K562 (cell line): Measurements from ENCODE around the gene TRPM6. TPM values are rescaled to one million over a fixed set of nuclear protein-coding genes. Genes with fewer than 3 reads are reported as not detected.

Experiments
- ATAC-seq: fragments of 200-7000 bp; cut with Tn5 transposase; 3 replicates; pipeline ENCODE4 v1.9.1; 2020; ENCODE audit warnings: moderate library complexity
- BruUV-seq: library from RNA; stranded (reverse); fragments of 400-500 nt; replicated peaks from 2 replicates; lab custom pipeline; 2021; lab: Mats Ljungman, UMichigan
- CTCF ChIA-PET: fragments of 300-600 bp; formaldehyde crosslinking; extraction: SDS; loops from one replicate; lab custom pipeline; 2021; ENCODE audit warnings: low intra/inter-chr PET ratio; lab: Yijun Ruan, JAX
- POLR2A ChIA-PET: fragments of 300-600, 350-650 bp; sonication (Branson Sonifier 250); formaldehyde crosslinking; extraction: SDS; loops from one replicate; lab custom pipeline; 2021; ENCODE audit warnings: antibody characterized with exemption, inconsistent platforms; lab: Yijun Ruan, JAX
- DNase-seq, 4 experiments: peaks; one replicate each; pipeline versions ENCODE4 v3.0.0 to v3.0.0-alpha.2; 2011 to 2018; ENCODE audit warnings: low spot score in 3 of 4, mixed read lengths in 3 of 4; ENCODE audit errors: extremely low read depth in 1 of 4
- FAIRE-seq: peaks from 2 replicates; lab custom pipeline; 2011; peaks lifted over from hg19 to GRCh38; lab: Jason Lieb, UNC
- H2AFZ ChIP-seq: 2 replicates; pipeline ENCODE4 v1.6.0; 2011; ENCODE audit warnings: low read depth, low read length, control low read depth, inconsistent platforms
- H3K27ac ChIP-seq: fragments of 200-600 bp; 3 replicates; pipeline ENCODE4 v1.8.0; 2011; ENCODE audit warnings: low read depth, mild to moderate bottlenecking, control low read depth, inconsistent platforms, low read length, moderate library complexity, mixed read lengths; ENCODE audit errors: extremely low read depth
- H3K27me3 ChIP-seq, 2 experiments: fragments of 300-600 bp in 1 of 2; 2 replicates in 1 of 2; 3 replicates in 1 of 2; pipeline versions ENCODE4 v1.6.0 to v1.8.0; 2011; ENCODE audit warnings: inconsistent platforms in 2 of 2, low read length in 2 of 2, mild to moderate bottlenecking in 1 of 2, mixed read lengths in 1 of 2, moderate library complexity in 1 of 2; ENCODE audit not compliant: control insufficient read depth in 2 of 2, insufficient read depth in 2 of 2
- H3K36me3 ChIP-seq: fragments of 300-600 bp; 3 replicates; pipeline ENCODE4 v1.8.0; 2011; ENCODE audit warnings: mild to moderate bottlenecking, low read length, inconsistent platforms; ENCODE audit not compliant: control insufficient read depth, insufficient read depth
- H3K4me1 ChIP-seq, 2 experiments: fragments of 200-600 bp in 1 of 2; replicated peaks in 1 of 2; 2 replicates in 1 of 2; 3 replicates in 1 of 2; pipeline versions ENCODE4 v1.5.1 to v1.8.0; 2011; ENCODE audit warnings: inconsistent platforms in 2 of 2, low read length in 2 of 2, mild to moderate bottlenecking in 1 of 2, mixed read lengths in 1 of 2, moderate library complexity in 1 of 2; ENCODE audit not compliant: control insufficient read depth in 2 of 2, insufficient read depth in 2 of 2
- H3K4me2 ChIP-seq: 2 replicates; pipeline ENCODE4 v1.6.1; 2011; ENCODE audit warnings: low read length, control low read depth, inconsistent platforms, mixed read lengths; ENCODE audit not compliant: insufficient read depth
- H3K4me3 ChIP-seq: fragments of 200-600 bp; sonication (generic), shearing (Covaris generic); 2 replicates; pipeline ENCODE4 v1.5.1; 2016; ENCODE audit warnings: control low read depth, inconsistent platforms
- H3K79me2 ChIP-seq: fragments of 200-600 bp; 3 replicates; pipeline ENCODE4 v1.8.0; 2011; ENCODE audit warnings: low read length, inconsistent platforms; ENCODE audit not compliant: control insufficient read depth, insufficient read depth
- H3K9ac ChIP-seq, 2 experiments: 2 replicates each; pipeline versions ENCODE4 v1.6.0 to v1.6.1; 2011; ENCODE audit warnings: low read depth in 2 of 2, low read length in 2 of 2, control low read depth in 1 of 2, inconsistent platforms in 1 of 2, mild to moderate bottlenecking in 1 of 2, mixed read lengths in 1 of 2; ENCODE audit not compliant: insufficient read depth in 1 of 2
- H3K9me1 ChIP-seq: one replicate; pipeline ENCODE4 v1.6.0; 2011; ENCODE audit warnings: inconsistent platforms, mild to moderate bottlenecking, low read length, moderate library complexity; ENCODE audit not compliant: control insufficient read depth, insufficient read depth
- H3K9me3 ChIP-seq: replicated peaks from 2 replicates; pipeline ENCODE4 v1.5.1; 2011; ENCODE audit warnings: low read depth, low read length, inconsistent platforms; ENCODE audit not compliant: control insufficient read depth, insufficient read depth
- H4K20me1 ChIP-seq: replicated peaks from 2 replicates; pipeline ENCODE4 v1.6.1; 2011; ENCODE audit warnings: low read length, inconsistent platforms, mixed read lengths; ENCODE audit not compliant: control insufficient read depth, insufficient read depth
- CCAR2 ChIP-seq: fragments of 200-400 bp; formaldehyde crosslinking; IDR thresholded peaks from 2 replicates; pipeline ENCODE4 v1.6.1; 2017; ENCODE audit warnings: mild to moderate bottlenecking, low read depth, low read length
- ETV5 ChIP-seq: sonication (generic); formaldehyde crosslinking; IDR thresholded peaks from 2 replicates; pipeline ENCODE4 v1.4.0; 2020; ENCODE audit warnings: low read depth, mild to moderate bottlenecking, missing genetic modification reagents
- HEY1 ChIP-seq: fragments of 250-450 bp; sonication (Bioruptor Pico); IDR thresholded peaks from 2 replicates; pipeline ENCODE4 v1.5.0; 2020; ENCODE audit warnings: mild to moderate bottlenecking, moderate library complexity, borderline replicate concordance
- MAFG ChIP-seq: fragments of 450-650 bp; conservative IDR thresholded peaks from 2 replicates; pipeline ENCODE4 v1.6.1; 2016; ENCODE audit warnings: missing genetic modification characterization, missing compliant biosample characterization
- NFE2L1 ChIP-seq: fragments of 450-650 bp; IDR thresholded peaks from 2 replicates; pipeline ENCODE4 v1.6.1; 2016; ENCODE audit warnings: missing genetic modification characterization, low read depth, mild to moderate bottlenecking, missing compliant biosample characterization, moderate library complexity, borderline replicate concordance
- PTRF ChIP-seq: fragments of 450-650 bp; IDR thresholded peaks from 2 replicates; pipeline ENCODE4 v1.6.1; 2016; ENCODE audit warnings: mild to moderate bottlenecking, missing genetic modification characterization, missing compliant biosample characterization
- ZC3H11A ChIP-seq: IDR thresholded peaks from 2 replicates; pipeline ENCODE4 v1.6.1; 2012; ENCODE audit warnings: low read depth, low read length, improper control_type of control experiment
- ZKSCAN1 ChIP-seq: fragments of 150-350 bp; IDR thresholded peaks from 2 replicates; pipeline ENCODE4 v1.6.1; 2016; ENCODE audit warnings: low read depth, low read length
- ZNF282 ChIP-seq: sonication (generic); formaldehyde crosslinking; IDR thresholded peaks from 2 replicates; pipeline ENCODE4 v1.8.1; 2023; ENCODE audit warnings: missing genetic modification reagents
- ZNF696 ChIP-seq: fragments of 250-450 bp; sonication (Bioruptor Pico); conservative IDR thresholded peaks from 2 replicates; pipeline ENCODE4 v1.4.0; 2020; ENCODE audit warnings: mild to moderate bottlenecking, moderate library complexity
- WGBS: fragments of 100-300 bp; shearing (Covaris generic); methylation state at CpG from one replicate; pipeline ENCODE4 v1.1.6; 2016; ENCODE audit warnings: low coverage, mixed read lengths; ENCODE audit not compliant: insufficient coverage; ENCODE audit errors: missing lambda C conversion rate; 5-methylcytosine and 5-hydroxymethylcytosine counted together
- in situ Hi-C: fragments of 300-500 bp; cut with MboI; formaldehyde crosslinking; loops from 4 replicates; pipeline ENCODE4 v1.15.0; 2018; ENCODE audit warnings: inconsistent platforms, mixed read lengths
- intact Hi-C: fragments of 100-400 bp; cut with micrococcal nuclease; formaldehyde crosslinking; loops from 2 replicates; pipeline ENCODE4 v1.14.2; 2022
- polyA plus RNA-seq, 8 experiments: library from polyadenylated mRNA; depleted of rRNA in 4 of 8; stranded (reverse) in 5 of 8; unstranded in 3 of 8; fragments of >200 nt; fragmentation: Nextera tagmentation in 2 of 8; fragmentation: Illumina TruSeq in 1 of 8; extraction: Ambion mirVana in 2 of 8; extraction: Trizol in 1 of 8; gene quantifications; 2 replicates each; pipeline versions ENCODE4 v1.2.1 to v1.2.3, GENCODE V29; 2011 to 2014; ENCODE audit warnings: inconsistent platforms in 1 of 8, missing spikeins in 1 of 8
- total RNA-seq, 7 experiments: library from RNA; depleted of rRNA in 6 of 7; stranded (reverse); fragments of >200 nt in 6 of 7; fragmentation: Illumina TruSeq in 2 of 7; extraction: Trizol in 2 of 7; gene quantifications; 2 replicates each; pipeline versions ENCODE4 v1.2.1 to v1.2.3, GENCODE V29; 2011 to 2021; ENCODE audit warnings: low replicate concordance in 1 of 7
- TF ChIP-seq, protein P1 (sequence below): fragments of 450-650 bp; conservative IDR thresholded peaks from 2 replicates; pipeline ENCODE4 v1.6.1; 2016; ENCODE audit warnings: missing genetic modification characterization, low read depth, mild to moderate bottlenecking, missing compliant biosample characterization, moderate library complexity

Gene TRPM6
- total and polyA plus RNA-seq, 9 of the 15 experiments (the other 6 are each of a cell fraction or from before 2014, with no cell fraction given): 0.03 to 0.16 (median 0.09) TPM

DNA sequence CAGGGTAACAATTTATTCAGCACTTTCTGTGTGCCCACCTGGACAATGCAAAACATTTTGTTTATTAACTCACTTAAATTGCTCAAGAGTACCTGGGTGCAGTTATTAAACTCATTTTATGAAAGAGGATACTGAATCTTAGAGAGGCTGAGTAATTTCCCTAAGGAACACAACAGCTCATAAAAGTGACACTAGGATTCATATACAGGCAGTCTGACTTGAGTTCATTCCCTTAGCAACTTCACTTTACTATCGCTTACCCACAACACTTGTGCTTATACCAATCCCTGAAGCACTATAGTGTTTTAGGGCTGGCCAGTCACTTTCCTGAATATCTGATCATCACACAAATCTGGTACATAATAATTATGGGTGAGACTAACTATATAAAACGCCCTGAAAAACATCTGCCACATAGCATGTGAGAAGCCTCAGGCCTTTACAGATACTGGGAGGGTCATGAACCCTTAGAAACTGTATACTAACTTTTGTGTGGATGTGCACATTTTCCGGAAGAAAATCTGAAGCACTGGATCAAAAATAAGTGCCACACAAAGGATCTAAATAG is 11.3 kb downstream of the TRPM6 start:
- no peak overlapping the region for H2AFZ ChIP-seq
- in situ Hi-C loops: no loop called here
- TF ChIP-seq NFE2L1 (tag): no peak
- TF ChIP-seq, protein P1, sequence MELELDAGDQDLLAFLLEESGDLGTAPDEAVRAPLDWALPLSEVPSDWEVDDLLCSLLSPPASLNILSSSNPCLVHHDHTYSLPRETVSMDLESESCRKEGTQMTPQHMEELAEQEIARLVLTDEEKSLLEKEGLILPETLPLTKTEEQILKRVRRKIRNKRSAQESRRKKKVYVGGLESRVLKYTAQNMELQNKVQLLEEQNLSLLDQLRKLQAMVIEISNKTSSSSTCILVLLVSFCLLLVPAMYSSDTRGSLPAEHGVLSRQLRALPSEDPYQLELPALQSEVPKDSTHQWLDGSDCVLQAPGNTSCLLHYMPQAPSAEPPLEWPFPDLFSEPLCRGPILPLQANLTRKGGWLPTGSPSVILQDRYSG (tag): no peak
- TF ChIP-seq ZC3H11A: no peak
- no peak for TF ChIP-seq CCAR2
- no peak for TF ChIP-seq ZNF282 (CRISPR knock-in tag)
- TF ChIP-seq MAFG (tag): no peak
- no peak for TF ChIP-seq ZNF696 (CRISPR knock-in tag)
- TF ChIP-seq ZKSCAN1: no peak
- no peak for TF ChIP-seq ETV5 (CRISPR knock-in tag)
- no peak for TF ChIP-seq PTRF (tag)
- no peak for TF ChIP-seq HEY1 (CRISPR knock-in tag)
- TF ChIP-seq, all 486 proteins: peak for 0
- Histone ChIP-seq H3K27ac (no peak overlapping the region), H4K20me1 (no peaks in the 10 kb centered on the region), H3K36me3 (no peaks in the 10 kb centered on the region), H3K4me2 (no peak overlapping the region), H3K27me3 (no peaks in the 10 kb centered on the region), H3K9me1 (no peaks in the 10 kb centered on the region), H3K9ac (no peak overlapping the region), H3K4me3 (no peak overlapping the region), H3K4me1 (no peaks in the 10 kb centered on the region), H3K79me2 (no peaks in the 10 kb centered on the region), H3K9me3 (no peaks in the 10 kb centered on the region)
- no peak for FAIRE-seq
- no TSS peak for BruUV-seq
- POLR2A ChIA-PET: no interaction called here
- DNase-seq: no peak
- CTCF ChIA-PET: no interaction called here
- ATAC-seq: no peak
- intact Hi-C loops: no loop called here
- WGBS: 0% methylated on average over 3 of the region's 3 CpGs
